ENCODE results near the gene NCKAP5L.
"Not testable (repeated sequence)": the region's sequence is repeated elsewhere in the genome, so short reads cannot be mapped to it uniquely, and the experiment has no call there.

Gene NCKAP5L

GRCh38 chr12:49873361-49873934, 45.2 kb upstream of the NCKAP5L start:
- no peak overlapping the region for H3K4me3 ChIP-seq (ENCODE audit: low read depth, low read length)
- no peak for DNase-seq (ENCODE audit: low read depth)
- no peak for TF ChIP-seq CTCF (IDR thresholded peaks at IDR 0.05; ENCODE audit: insufficient read depth, low read depth, low read length, missing control alignments)

- no peak overlapping the region for H3K4me3 ChIP-seq (ENCODE audit: low read depth, low read length)
- DNase-seq (ENCODE audit: low read depth): no peak
- no peak for TF ChIP-seq CTCF (IDR thresholded peaks at IDR 0.05; ENCODE audit: insufficient read depth, low read depth, low read length, missing control alignments)
These were observed 44.6 kb upstream of the NCKAP5L start for GRCh38 chr12:49872781-49873181.

- DNase-seq (ENCODE audit: low read depth): no peak
- no peak overlapping the region for H3K4me3 ChIP-seq (ENCODE audit: low read depth, low read length)
- TF ChIP-seq CTCF (IDR thresholded peaks at IDR 0.05; ENCODE audit: insufficient read depth, low read depth, low read length, missing control alignments): no peak
These were observed 44.2 kb upstream of the NCKAP5L start for GRCh38 chr12:49872381-49872780.

- not testable (repeated sequence) for DNase-seq (ENCODE audit: low read depth); H3K4me3 ChIP-seq (ENCODE audit: low read depth, low read length)
These were observed 43.6 kb upstream of the NCKAP5L start for GRCh38 chr12:49871811-49872251.

GRCh38 chr12:49871263-49871561, 43.0 kb upstream of the NCKAP5L start:
- no peak for TF ChIP-seq CTCF (IDR thresholded peaks at IDR 0.05; ENCODE audit: insufficient read depth, low read depth, low read length, missing control alignments)
- H3K4me3 ChIP-seq (ENCODE audit: low read depth, low read length): no peak overlapping the region
- DNase-seq (ENCODE audit: low read depth): no peak

GRCh38 chr12:49870501-49871262, 42.5 kb upstream of the NCKAP5L start:
- no peak overlapping the region for H3K4me3 ChIP-seq (ENCODE audit: low read depth, low read length)
- no peak for TF ChIP-seq CTCF (IDR thresholded peaks at IDR 0.05; ENCODE audit: insufficient read depth, low read depth, low read length, missing control alignments)
- no peak for DNase-seq (ENCODE audit: low read depth)

- DNase-seq (ENCODE audit: low read depth): no peak
- TF ChIP-seq CTCF (IDR thresholded peaks at IDR 0.05; ENCODE audit: insufficient read depth, low read depth, low read length, missing control alignments): no peak
- H3K4me3 ChIP-seq (ENCODE audit: low read depth, low read length): no peak overlapping the region
These were observed 41.7 kb upstream of the NCKAP5L start for GRCh38 chr12:49869816-49870500.

Measured in GM12865 (cell line).